ENCODE results near the gene TMEM50B. TPM values are rescaled to one million over a fixed set of nuclear protein-coding genes. Genes with fewer than 3 reads are reported as not detected.
A peak's percentile ranks its signal among the peaks of the same experiment; 100 is the strongest.

The TMEM50B gene
- total and polyA plus RNA-seq, 2 donors (not counting 1 experiment from before 2014, with no cell fraction given), result 28.4 to 60.8 TPM

DNA sequence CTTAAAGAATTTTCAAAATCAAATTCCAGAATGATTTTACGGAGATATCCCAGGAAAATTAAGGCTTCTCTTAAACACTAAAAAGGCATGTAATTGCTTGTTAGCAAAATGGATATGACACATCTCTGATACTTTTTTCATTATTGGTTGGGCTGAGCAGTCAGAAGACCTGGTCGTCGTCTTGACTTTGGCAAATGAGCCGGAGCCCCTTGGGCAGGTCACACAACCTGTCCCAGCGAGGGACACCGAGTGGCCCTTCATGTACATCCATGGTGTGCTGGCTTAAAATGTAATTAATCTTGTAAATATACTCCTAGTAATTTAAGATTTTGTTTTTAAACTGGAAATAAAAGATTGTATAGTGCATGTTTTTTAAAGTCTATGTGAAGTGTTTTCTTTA, 42.6 kb downstream of the TMEM50B start:
- Histone ChIP-seq H3K4me2 (ENCODE audit: extremely low read depth, insufficient read depth, low read length) (no peak overlapping the region), H3K36me3 (ENCODE audit: control insufficient read depth, insufficient read depth, low read length) (peaks cover 11% of the 10 kb centered on the region), H2AFZ (ENCODE audit: low read length) (no peak overlapping the region), H3K4me3 (replicated peaks in 1 of 4; ENCODE audit: control extremely low read depth in 1 of 4, insufficient read depth in 1 of 4, low read depth in 3 of 4, low read length in 4 of 4) (no peak overlapping the region), H3K4me1 (ENCODE audit: control insufficient read depth, extremely low read depth, insufficient read depth, low read length) (peaks cover 6% of the 10 kb centered on the region), H3K9me3 (ENCODE audit: control insufficient read depth, insufficient read depth, low read depth, low read length) (no peaks in the 10 kb centered on the region), H3K27ac (ENCODE audit: insufficient read depth, low read length) (no peak overlapping the region), H4K20me1 (ENCODE audit: control insufficient read depth, extremely low read depth, insufficient read depth, low read length) (no peaks in the 10 kb centered on the region), H3K9ac (ENCODE audit: insufficient read depth, low read length) (no peak overlapping the region), H3K27me3 (ENCODE audit: control insufficient read depth, insufficient read depth, low read length) (no peaks in the 10 kb centered on the region), H3K79me2 (ENCODE audit: control insufficient read depth, insufficient read depth, low read length) (no peaks in the 10 kb centered on the region)
- TF ChIP-seq, protein P1, sequence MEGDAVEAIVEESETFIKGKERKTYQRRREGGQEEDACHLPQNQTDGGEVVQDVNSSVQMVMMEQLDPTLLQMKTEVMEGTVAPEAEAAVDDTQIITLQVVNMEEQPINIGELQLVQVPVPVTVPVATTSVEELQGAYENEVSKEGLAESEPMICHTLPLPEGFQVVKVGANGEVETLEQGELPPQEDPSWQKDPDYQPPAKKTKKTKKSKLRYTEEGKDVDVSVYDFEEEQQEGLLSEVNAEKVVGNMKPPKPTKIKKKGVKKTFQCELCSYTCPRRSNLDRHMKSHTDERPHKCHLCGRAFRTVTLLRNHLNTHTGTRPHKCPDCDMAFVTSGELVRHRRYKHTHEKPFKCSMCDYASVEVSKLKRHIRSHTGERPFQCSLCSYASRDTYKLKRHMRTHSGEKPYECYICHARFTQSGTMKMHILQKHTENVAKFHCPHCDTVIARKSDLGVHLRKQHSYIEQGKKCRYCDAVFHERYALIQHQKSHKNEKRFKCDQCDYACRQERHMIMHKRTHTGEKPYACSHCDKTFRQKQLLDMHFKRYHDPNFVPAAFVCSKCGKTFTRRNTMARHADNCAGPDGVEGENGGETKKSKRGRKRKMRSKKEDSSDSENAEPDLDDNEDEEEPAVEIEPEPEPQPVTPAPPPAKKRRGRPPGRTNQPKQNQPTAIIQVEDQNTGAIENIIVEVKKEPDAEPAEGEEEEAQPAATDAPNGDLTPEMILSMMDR (conservative IDR thresholded peaks at IDR 0.05 in 1 of 2, IDR thresholded peaks at IDR 0.05 in 1 of 2; ENCODE audit: low read depth in 1 of 2, low read length in 2 of 2), result no peak
- TF ChIP-seq EZH2 (IDR thresholded peaks at IDR 0.05; ENCODE audit: low read length, missing control alignments), result no peak
- no peak for DNase-seq (ENCODE audit: low read depth in 2 of 2)

DNA sequence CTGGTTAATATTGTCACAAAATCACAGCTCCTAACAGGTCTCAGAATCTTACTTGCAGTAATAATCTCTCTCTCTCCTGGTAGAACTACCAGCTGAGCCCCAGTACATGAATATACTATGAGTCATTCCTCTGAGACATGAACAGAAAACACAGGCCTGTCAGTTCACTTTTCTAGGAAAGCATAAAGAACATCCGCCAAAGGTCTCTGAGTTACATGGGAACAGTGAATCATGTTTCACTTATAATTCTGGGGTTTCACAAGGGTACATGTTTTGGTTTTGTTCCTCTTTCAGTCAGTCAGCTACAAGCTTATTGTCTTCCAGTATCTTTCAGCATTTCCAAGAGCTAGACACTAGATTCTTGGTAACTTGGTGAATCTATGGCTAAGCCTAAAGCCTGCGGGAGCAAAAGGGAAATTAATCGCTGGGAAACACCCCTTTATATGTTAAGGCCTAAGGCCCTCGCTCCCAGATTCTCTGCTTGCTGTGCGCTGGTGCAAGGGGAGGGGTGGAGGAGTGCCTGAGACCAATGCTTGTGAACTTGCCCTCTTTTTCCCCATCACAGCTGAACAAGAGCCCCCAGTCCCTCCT, 44.9 kb downstream of the TMEM50B start:
- Histone ChIP-seq H4K20me1 (ENCODE audit: control insufficient read depth, extremely low read depth, insufficient read depth, low read length) (no peaks in the 10 kb centered on the region), H3K4me3 (replicated peaks in 1 of 4; ENCODE audit: control extremely low read depth in 1 of 4, insufficient read depth in 1 of 4, low read depth in 3 of 4, low read length in 4 of 4) (no peak overlapping the region), H3K79me2 (ENCODE audit: control insufficient read depth, insufficient read depth, low read length) (no peaks in the 10 kb centered on the region), H3K4me2 (ENCODE audit: extremely low read depth, insufficient read depth, low read length) (no peak overlapping the region), H3K27ac (ENCODE audit: insufficient read depth, low read length) (peak overlapping the region; percentile 8), H2AFZ (ENCODE audit: low read length) (no peak overlapping the region), H3K9me3 (ENCODE audit: control insufficient read depth, insufficient read depth, low read depth, low read length) (no peaks in the 10 kb centered on the region), H3K36me3 (ENCODE audit: control insufficient read depth, insufficient read depth, low read length) (peaks cover 16% of the 10 kb centered on the region), H3K4me1 (ENCODE audit: control insufficient read depth, extremely low read depth, insufficient read depth, low read length) (peaks cover 6% of the 10 kb centered on the region), H3K27me3 (ENCODE audit: control insufficient read depth, insufficient read depth, low read length) (no peaks in the 10 kb centered on the region), H3K9ac (ENCODE audit: insufficient read depth, low read length) (no peak overlapping the region)
- DNase-seq (ENCODE audit: low read depth in 2 of 2), result peak; percentile 92 to 96
- TF ChIP-seq EZH2 (IDR thresholded peaks at IDR 0.05; ENCODE audit: low read length, missing control alignments), result no peak
- TF ChIP-seq, protein P1 (conservative IDR thresholded peaks at IDR 0.05 in 1 of 2, IDR thresholded peaks at IDR 0.05 in 1 of 2; ENCODE audit: low read depth in 1 of 2, low read length in 2 of 2), result no peak

DNA sequence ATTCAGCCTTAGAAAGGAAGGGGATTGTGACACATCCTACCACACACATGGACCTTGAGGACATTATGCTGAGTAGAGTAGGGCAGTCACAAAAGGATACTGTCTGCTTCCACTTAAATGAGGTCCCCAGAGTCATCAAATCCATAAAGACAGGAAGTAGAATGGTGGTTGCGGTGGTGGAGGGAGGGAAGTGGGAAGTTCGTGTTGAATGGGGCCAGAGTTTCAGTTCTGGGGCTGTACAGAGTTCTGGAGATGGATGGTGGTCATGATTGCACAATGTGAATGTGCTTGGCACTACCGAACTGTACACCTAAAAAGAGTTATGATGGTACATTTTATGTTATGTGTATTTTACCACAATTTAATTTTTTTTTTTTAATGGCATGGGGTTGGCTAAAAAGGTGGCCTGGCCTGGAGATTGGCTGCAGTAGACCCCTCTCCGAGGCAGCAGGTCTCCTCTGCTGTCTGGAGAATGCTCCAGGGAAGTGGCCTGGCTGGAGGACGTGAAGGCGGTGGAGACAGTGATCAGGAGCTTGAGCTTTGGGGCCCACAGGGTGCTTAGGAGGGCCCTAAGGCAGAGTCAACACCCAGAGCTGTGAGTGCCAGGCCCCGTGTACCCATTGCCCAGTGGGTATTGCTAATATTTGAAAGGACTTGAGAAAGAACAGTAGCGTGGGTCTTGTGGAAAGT, 46.2 kb downstream of the TMEM50B start:
- Histone ChIP-seq H3K9me3 (ENCODE audit: control insufficient read depth, insufficient read depth, low read depth, low read length) (no peaks in the 10 kb centered on the region), H3K9ac (ENCODE audit: insufficient read depth, low read length) (no peak overlapping the region), H3K27ac (ENCODE audit: insufficient read depth, low read length) (no peak overlapping the region), H3K27me3 (ENCODE audit: control insufficient read depth, insufficient read depth, low read length) (no peaks in the 10 kb centered on the region), H3K4me1 (ENCODE audit: control insufficient read depth, extremely low read depth, insufficient read depth, low read length) (peaks cover 6% of the 10 kb centered on the region), H3K4me3 (replicated peaks in 1 of 4; ENCODE audit: control extremely low read depth in 1 of 4, insufficient read depth in 1 of 4, low read depth in 3 of 4, low read length in 4 of 4) (no peak overlapping the region), H4K20me1 (ENCODE audit: control insufficient read depth, extremely low read depth, insufficient read depth, low read length) (no peaks in the 10 kb centered on the region), H2AFZ (ENCODE audit: low read length) (no peak overlapping the region), H3K79me2 (ENCODE audit: control insufficient read depth, insufficient read depth, low read length) (no peaks in the 10 kb centered on the region), H3K36me3 (ENCODE audit: control insufficient read depth, insufficient read depth, low read length) (peaks cover 19% of the 10 kb centered on the region), H3K4me2 (ENCODE audit: extremely low read depth, insufficient read depth, low read length) (no peak overlapping the region)
- no peak for DNase-seq (ENCODE audit: low read depth in 2 of 2)
- TF ChIP-seq, protein P1 (conservative IDR thresholded peaks at IDR 0.05 in 1 of 2, IDR thresholded peaks at IDR 0.05 in 1 of 2; ENCODE audit: low read depth in 1 of 2, low read length in 2 of 2), result no peak
- TF ChIP-seq EZH2 (IDR thresholded peaks at IDR 0.05; ENCODE audit: low read length, missing control alignments), result no peak

Data from fibroblast of lung (primary cell).